GM18498 (cell line): ENCODE data around the gene SLC2A3.
"Not testable (repeated sequence)": the region's sequence is repeated elsewhere in the genome, so short reads cannot be mapped to it uniquely, and the experiment has no call there.

Source experiments
- ATAC-seq: cut with Tn5 transposase; IDR thresholded peaks from one replicate; pipeline ENCODE4 v1.9.1; 2021; ENCODE audit warnings: mild to moderate bottlenecking, moderate library complexity; ENCODE audit not compliant: unreplicated experiment

The SLC2A3 gene

GRCh38 chr12:7951671-7952070, 15.7 kb upstream of the SLC2A3 start:
- no peak for ATAC-seq

- not testable (repeated sequence) for ATAC-seq
These were observed 14.4 kb upstream of the SLC2A3 start for GRCh38 chr12:7950230-7950943.

- no peak for ATAC-seq
These were observed 12.7 kb upstream of the SLC2A3 start for GRCh38 chr12:7948589-7949260.

- no peak for ATAC-seq
These were observed 11.0 kb upstream of the SLC2A3 start for GRCh38 chr12:7947011-7947410.

- not testable (repeated sequence) for ATAC-seq
These were observed 8.8 kb upstream of the SLC2A3 start for GRCh38 chr12:7944760-7945159.

GRCh38 chr12:7940906-7941305, 4.9 kb upstream of the SLC2A3 start:
- ATAC-seq = no peak

- no peak for ATAC-seq
These were observed 2.0 kb upstream of the SLC2A3 start for GRCh38 chr12:7937833-7938506.

- no peak for ATAC-seq
These were observed 996 bp downstream of the SLC2A3 start for GRCh38 chr12:7934889-7935492.

GRCh38 chr12:7934091-7934888, 1.7 kb downstream of the SLC2A3 start:
- no peak for ATAC-seq

GRCh38 chr12:7933255-7933726, 2.7 kb downstream of the SLC2A3 start:
- peak; percentile 85 for ATAC-seq

GRCh38 chr12:7932599-7933240, 3.3 kb downstream of the SLC2A3 start:
- not testable (repeated sequence) for ATAC-seq

- ATAC-seq = no peak
These were observed 6.7 kb downstream of the SLC2A3 start for GRCh38 chr12:7929083-7929792.

- ATAC-seq = no peak
These were observed 8.5 kb downstream of the SLC2A3 start for GRCh38 chr12:7927470-7927869.

- ATAC-seq = not testable (repeated sequence)
These were observed 9.8 kb downstream of the SLC2A3 start for GRCh38 chr12:7926068-7926666.

GRCh38 chr12:7923241-7924236, 12.4 kb downstream of the SLC2A3 start:
- no peak for ATAC-seq

- not testable (repeated sequence) for ATAC-seq
These were observed 14.8 kb downstream of the SLC2A3 start for GRCh38 chr12:7921181-7921580.

GRCh38 chr12:7918268-7918590, 17.8 kb downstream of the SLC2A3 start:
- ATAC-seq = not testable (repeated sequence)
